Bronchial epithelial cell (primary cell): ENCODE results near the gene MGA. TPM values are rescaled to one million over a fixed set of nuclear protein-coding genes. Genes with fewer than 3 reads are reported as not detected.

Experiments
- DNase-seq: peaks from one replicate; pipeline ENCODE4 v3.0.0-alpha.2; 2010; ENCODE audit warnings: low read depth
- FAIRE-seq: peaks from 2 replicates; lab custom pipeline; 2011; peaks lifted over from hg19 to GRCh38; lab: Jason Lieb, UNC
- H3K27me3 ChIP-seq: 2 replicates; pipeline ENCODE4 v1.5.1; 2011; ENCODE audit warnings: low read length; ENCODE audit not compliant: control insufficient read depth, insufficient read depth
- H3K36me3 ChIP-seq: 2 replicates; pipeline ENCODE4 v1.5.1; 2011; ENCODE audit warnings: low read length; ENCODE audit not compliant: control insufficient read depth, insufficient read depth
- H3K4me3 ChIP-seq: 2 replicates; pipeline ENCODE4 v1.5.1; 2011; ENCODE audit warnings: mild to moderate bottlenecking, low read depth, low read length, control low read depth
- CTCF ChIP-seq: IDR thresholded peaks from 2 replicates; pipeline ENCODE4 v1.5.1; 2011; ENCODE audit warnings: mild to moderate bottlenecking, moderate library complexity, low read length, control low read depth, inconsistent platforms; ENCODE audit not compliant: insufficient read depth, severe bottlenecking
- total RNA-seq: library from RNA; depleted of rRNA; stranded (reverse); fragments of >200 nt; gene quantifications from 2 replicates; pipeline ENCODE4 v1.2.1, GENCODE V29; 2014

The MGA gene
- total RNA-seq, 1 donor from 2014 or later: 24.0 TPM

GRCh38 chr15:41650806-41651205, 9.4 kb upstream of the MGA start:
- TF ChIP-seq CTCF: no peak
- Histone ChIP-seq H3K27me3 (no peaks in the 10 kb centered on the region), H3K4me3 (no peak overlapping the region), H3K36me3 (no peaks in the 10 kb centered on the region)
- no peak for FAIRE-seq
- DNase-seq: no peak

- no peak for FAIRE-seq
- no peak for TF ChIP-seq CTCF
- no peaks in the 10 kb centered on the region for H3K36me3 ChIP-seq
Observed at GRCh38 chr15:41651373-41651772, 8.8 kb upstream of the MGA start.

GRCh38 chr15:41653760-41654159, 6.4 kb upstream of the MGA start:
- Histone ChIP-seq H3K27me3 (no peaks in the 10 kb centered on the region), H3K36me3 (no peaks in the 10 kb centered on the region), H3K4me3 (no peak overlapping the region)
- TF ChIP-seq CTCF: no peak
- DNase-seq (no peak), FAIRE-seq (no peak)

More at GRCh38 chr15:41651373-41651772, 8.8 kb upstream of the MGA start:
- DNase-seq: no peak
- H3K27me3 ChIP-seq: no peaks in the 10 kb centered on the region
- H3K4me3 ChIP-seq: no peak overlapping the region

- H3K27me3 ChIP-seq: no peaks in the 10 kb centered on the region
- no peak overlapping the region for H3K4me3 ChIP-seq
- H3K36me3 ChIP-seq: no peaks in the 10 kb centered on the region
- DNase-seq (no peak), FAIRE-seq (no peak)
- no peak for TF ChIP-seq CTCF
Observed at GRCh38 chr15:41655716-41656115, 4.5 kb upstream of the MGA start.

- no peak for FAIRE-seq
- Histone ChIP-seq H3K27me3 (no peaks in the 10 kb centered on the region), H3K4me3 (no peak overlapping the region), H3K36me3 (no peaks in the 10 kb centered on the region)
- no peak for TF ChIP-seq CTCF
- no peak for DNase-seq
Observed at GRCh38 chr15:41656188-41656587, 4.0 kb upstream of the MGA start.

GRCh38 chr15:41658689-41659088, 1.5 kb upstream of the MGA start:
- no peak for FAIRE-seq
- Histone ChIP-seq H3K4me3 (no peak overlapping the region), H3K36me3 (no peaks in the 10 kb centered on the region), H3K27me3 (no peaks in the 10 kb centered on the region)
- TF ChIP-seq CTCF: no peak
- no peak for DNase-seq
